ENCODE measurements around the gene SYTL5. TPM values are rescaled to one million over a fixed set of nuclear protein-coding genes. Genes with fewer than 3 reads are reported as not detected.
"Not testable (repeated sequence)": the region's sequence is repeated elsewhere in the genome, so short reads cannot be mapped to it uniquely, and the experiment has no call there.

Gene SYTL5
- polyA plus RNA-seq (2013, experiment 1 of 2) = 0.70 TPM
- polyA plus RNA-seq (2013, experiment 2 of 2) = 1.0 TPM

GRCh38 chrX:38006291-38006690 lies at the start of gene SYTL5:
SYTL5 (plus strand) TSS chrX:38006553; CDS start chrX:38033890, 27,337 bp downstream.
- Histone ChIP-seq H3K27me3 (ENCODE audit: insufficient read depth, low read length) (no peaks in the 10 kb centered on the region), H3K4me3 (ENCODE audit: low read length) (no peak within 1 kb of the TSS), H3K4me1 (ENCODE audit: insufficient read depth, low read length) (no peaks in the 10 kb centered on the region), H3K9ac (ENCODE audit: low read depth, low read length) (no peak within 1 kb of the TSS), H3K27ac (ENCODE audit: low read depth, low read length) (no peak within 1 kb of the TSS), H3K36me3 (ENCODE audit: insufficient read depth, low read length) (no peaks in the 10 kb centered on the region), H3K9me3 (ENCODE audit: insufficient read depth, low read depth, low read length) (no peaks in the 10 kb centered on the region)
- WGBS = no CpG with 5 or more reads among the region's 1 CpG

GRCh38 chrX:37958525-37959211 lies 47.7 kb upstream of the SYTL5 start:
- WGBS = 69% methylated on average over 6 of the region's 7 CpGs
- Histone ChIP-seq H3K9ac (ENCODE audit: low read depth, low read length) (no peak overlapping the region), H3K27ac (ENCODE audit: low read depth, low read length) (no peak overlapping the region), H3K4me3 (ENCODE audit: low read length) (no peak overlapping the region), H3K4me1 (ENCODE audit: insufficient read depth, low read length) (no peaks in the 10 kb centered on the region), H3K9me3 (ENCODE audit: insufficient read depth, low read depth, low read length) (no peaks in the 10 kb centered on the region), H3K27me3 (ENCODE audit: insufficient read depth, low read length) (no peaks in the 10 kb centered on the region), H3K36me3 (ENCODE audit: insufficient read depth, low read length) (no peaks in the 10 kb centered on the region)

- no peaks in the 10 kb centered on the region for H3K36me3 ChIP-seq (ENCODE audit: insufficient read depth, low read length)
- no peaks in the 10 kb centered on the region for H3K9me3 ChIP-seq (ENCODE audit: insufficient read depth, low read depth, low read length)
- H3K27me3 ChIP-seq (ENCODE audit: insufficient read depth, low read length) = no peaks in the 10 kb centered on the region
- no peak overlapping the region for H3K4me3 ChIP-seq (ENCODE audit: low read length)
- H3K4me1 ChIP-seq (ENCODE audit: insufficient read depth, low read length) = no peaks in the 10 kb centered on the region
- no peak overlapping the region for H3K9ac ChIP-seq (ENCODE audit: low read depth, low read length)
- 94% methylated on average over 14 of the region's 15 CpGs for WGBS
- no peak overlapping the region for H3K27ac ChIP-seq (ENCODE audit: low read depth, low read length)
Observed at GRCh38 chrX:37959212-37960021, 46.9 kb upstream of the SYTL5 start.

- Histone ChIP-seq H3K27me3 (ENCODE audit: insufficient read depth, low read length) (no peaks in the 10 kb centered on the region), H3K4me1 (ENCODE audit: insufficient read depth, low read length) (no peaks in the 10 kb centered on the region), H3K9me3 (ENCODE audit: insufficient read depth, low read depth, low read length) (no peaks in the 10 kb centered on the region), H3K4me3 (ENCODE audit: low read length) (no peak overlapping the region), H3K9ac (ENCODE audit: low read depth, low read length) (no peak overlapping the region), H3K27ac (ENCODE audit: low read depth, low read length) (no peak overlapping the region), H3K36me3 (ENCODE audit: insufficient read depth, low read length) (no peaks in the 10 kb centered on the region)
- 86% methylated on average over 1 of the region's 1 CpG for WGBS
Observed at GRCh38 chrX:37961118-37961517, 45.2 kb upstream of the SYTL5 start.

GRCh38 chrX:37967714-37968113 lies 38.6 kb upstream of the SYTL5 start:
- no peak overlapping the region for H3K9ac ChIP-seq (ENCODE audit: low read depth, low read length)
- WGBS = 96% methylated on average over 2 of the region's 2 CpGs

GRCh38 chrX:37975421-37975820 lies 30.9 kb upstream of the SYTL5 start:
- Histone ChIP-seq H3K9ac (ENCODE audit: low read depth, low read length) (no peak overlapping the region), H3K36me3 (ENCODE audit: insufficient read depth, low read length) (no peaks in the 10 kb centered on the region), H3K4me3 (ENCODE audit: low read length) (no peak overlapping the region), H3K27ac (ENCODE audit: low read depth, low read length) (no peak overlapping the region), H3K4me1 (ENCODE audit: insufficient read depth, low read length) (no peaks in the 10 kb centered on the region), H3K27me3 (ENCODE audit: insufficient read depth, low read length) (no peaks in the 10 kb centered on the region), H3K9me3 (ENCODE audit: insufficient read depth, low read depth, low read length) (no peaks in the 10 kb centered on the region)
- no CpG with 5 or more reads among the region's 3 CpGs for WGBS

More at GRCh38 chrX:37967714-37968113, 38.6 kb upstream of the SYTL5 start:
- H3K9me3 ChIP-seq (ENCODE audit: insufficient read depth, low read depth, low read length) = no peaks in the 10 kb centered on the region
- H3K27me3 ChIP-seq (ENCODE audit: insufficient read depth, low read length) = no peaks in the 10 kb centered on the region
- H3K27ac ChIP-seq (ENCODE audit: low read depth, low read length) = no peak overlapping the region
- H3K4me1 ChIP-seq (ENCODE audit: insufficient read depth, low read length) = no peaks in the 10 kb centered on the region
- no peak overlapping the region for H3K4me3 ChIP-seq (ENCODE audit: low read length)
- no peaks in the 10 kb centered on the region for H3K36me3 ChIP-seq (ENCODE audit: insufficient read depth, low read length)

- H3K27ac ChIP-seq (ENCODE audit: low read depth, low read length) = no peak overlapping the region
- H3K36me3 ChIP-seq (ENCODE audit: insufficient read depth, low read length) = no peaks in the 10 kb centered on the region
- no peaks in the 10 kb centered on the region for H3K9me3 ChIP-seq (ENCODE audit: insufficient read depth, low read depth, low read length)
- no peaks in the 10 kb centered on the region for H3K27me3 ChIP-seq (ENCODE audit: insufficient read depth, low read length)
- WGBS = no CpG with 5 or more reads among the region's 1 CpG
- no peak overlapping the region for H3K4me3 ChIP-seq (ENCODE audit: low read length)
- no peak overlapping the region for H3K9ac ChIP-seq (ENCODE audit: low read depth, low read length)
- H3K4me1 ChIP-seq (ENCODE audit: insufficient read depth, low read length) = no peaks in the 10 kb centered on the region
Observed at GRCh38 chrX:37976153-37976552, 30.2 kb upstream of the SYTL5 start.

- H3K9ac ChIP-seq (ENCODE audit: low read depth, low read length) = no peak overlapping the region
- H3K9me3 ChIP-seq (ENCODE audit: insufficient read depth, low read depth, low read length) = no peaks in the 10 kb centered on the region
- no peaks in the 10 kb centered on the region for H3K27me3 ChIP-seq (ENCODE audit: insufficient read depth, low read length)
- H3K4me1 ChIP-seq (ENCODE audit: insufficient read depth, low read length) = no peaks in the 10 kb centered on the region
- no peak overlapping the region for H3K27ac ChIP-seq (ENCODE audit: low read depth, low read length)
- no peak overlapping the region for H3K4me3 ChIP-seq (ENCODE audit: low read length)
- no peaks in the 10 kb centered on the region for H3K36me3 ChIP-seq (ENCODE audit: insufficient read depth, low read length)
Observed at GRCh38 chrX:37984880-37985279, 21.5 kb upstream of the SYTL5 start.

- Histone ChIP-seq H3K36me3 (ENCODE audit: insufficient read depth, low read length) (no peaks in the 10 kb centered on the region), H3K4me3 (ENCODE audit: low read length) (no peak overlapping the region), H3K9ac (ENCODE audit: low read depth, low read length) (no peak overlapping the region), H3K27ac (ENCODE audit: low read depth, low read length) (no peak overlapping the region), H3K9me3 (ENCODE audit: insufficient read depth, low read depth, low read length) (no peaks in the 10 kb centered on the region), H3K27me3 (ENCODE audit: insufficient read depth, low read length) (no peaks in the 10 kb centered on the region), H3K4me1 (ENCODE audit: insufficient read depth, low read length) (no peaks in the 10 kb centered on the region)
- WGBS = 100% methylated on average over 1 of the region's 1 CpG
Observed at GRCh38 chrX:37986893-37987292, 19.5 kb upstream of the SYTL5 start.

GRCh38 chrX:37989304-37989703 lies 17.0 kb upstream of the SYTL5 start:
- H3K36me3 ChIP-seq (ENCODE audit: insufficient read depth, low read length) = no peaks in the 10 kb centered on the region
- H3K9me3 ChIP-seq (ENCODE audit: insufficient read depth, low read depth, low read length) = no peaks in the 10 kb centered on the region
- no peak overlapping the region for H3K9ac ChIP-seq (ENCODE audit: low read depth, low read length)

GRCh38 chrX:37991303-37991702 lies 15.1 kb upstream of the SYTL5 start:
- H3K36me3 ChIP-seq (ENCODE audit: insufficient read depth, low read length); H3K9me3 ChIP-seq (ENCODE audit: insufficient read depth, low read depth, low read length); H3K9ac ChIP-seq (ENCODE audit: low read depth, low read length); H3K4me1 ChIP-seq (ENCODE audit: insufficient read depth, low read length); H3K27me3 ChIP-seq (ENCODE audit: insufficient read depth, low read length); H3K27ac ChIP-seq (ENCODE audit: low read depth, low read length); H3K4me3 ChIP-seq (ENCODE audit: low read length): not testable (repeated sequence)
- WGBS = 89% methylated on average over 6 of the region's 6 CpGs

More at GRCh38 chrX:37989304-37989703, 17.0 kb upstream of the SYTL5 start:
- no peaks in the 10 kb centered on the region for H3K27me3 ChIP-seq (ENCODE audit: insufficient read depth, low read length)
- no peaks in the 10 kb centered on the region for H3K4me1 ChIP-seq (ENCODE audit: insufficient read depth, low read length)
- H3K27ac ChIP-seq (ENCODE audit: low read depth, low read length) = no peak overlapping the region
- no peak overlapping the region for H3K4me3 ChIP-seq (ENCODE audit: low read length)

All from HUES64 (cell line).